ENCODE data around the gene EPB41L4B.

DNA sequence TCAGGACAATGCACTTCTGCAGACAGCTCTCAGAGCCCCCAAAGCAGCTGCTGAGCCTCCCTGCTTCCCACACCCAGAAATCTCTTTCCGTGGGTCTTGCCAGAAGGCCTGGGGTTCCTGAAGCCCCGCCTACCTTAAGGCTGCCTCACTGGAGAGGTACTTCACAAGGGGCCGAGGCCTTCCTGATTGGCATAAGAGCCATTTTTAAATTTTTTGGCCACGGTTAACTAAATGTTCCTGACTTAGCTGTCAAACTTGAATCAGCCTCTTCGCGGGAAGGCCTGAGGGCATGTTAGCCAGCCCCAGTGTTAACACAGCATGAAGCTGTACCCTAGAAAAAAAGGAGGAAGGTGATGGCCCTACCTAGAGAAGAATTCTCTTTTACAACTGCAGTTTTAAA lies 20.7 kb upstream of the EPB41L4B start:
- TF ChIP-seq ZNF565 (CRISPR knock-in tag; conservative IDR thresholded peaks at IDR 0.05; ENCODE audit: low read depth) = no peak
- no peak for TF ChIP-seq ZFP30 (CRISPR knock-in tag; IDR thresholded peaks at IDR 0.05)
- TF ChIP-seq ARNTL (CRISPR knock-in tag; IDR thresholded peaks at IDR 0.05; ENCODE audit: borderline replicate concordance, low read depth) = no peak
- TF ChIP-seq ZFP3 (CRISPR knock-in tag; IDR thresholded peaks at IDR 0.05) = no peak
- no peak for TF ChIP-seq PATZ1 (CRISPR knock-in tag; IDR thresholded peaks at IDR 0.05; ENCODE audit: borderline replicate concordance)
- no peak for TF ChIP-seq ISL1 (CRISPR knock-in tag; IDR thresholded peaks at IDR 0.05)
- TF ChIP-seq SNAI2 (CRISPR knock-in tag; IDR thresholded peaks at IDR 0.05) = no peak
- TF ChIP-seq CREB5 (CRISPR knock-in tag; IDR thresholded peaks at IDR 0.05; ENCODE audit: low read depth) = no peak
- TF ChIP-seq RARB (CRISPR knock-in tag; IDR thresholded peaks at IDR 0.05) = no peak
- no peak for TF ChIP-seq CSRNP3 (CRISPR knock-in tag; IDR thresholded peaks at IDR 0.05)
- no peak for TF ChIP-seq CSDC2 (CRISPR knock-in tag; IDR thresholded peaks at IDR 0.05)
- TF ChIP-seq ZNF70 (CRISPR knock-in tag; IDR thresholded peaks at IDR 0.05) = no peak
